ENCODE measurements around the gene HNRNPF.
"Not testable (repeated sequence)": the region's sequence is repeated elsewhere in the genome, so short reads cannot be mapped to it uniquely, and the experiment has no call there.

DNA sequence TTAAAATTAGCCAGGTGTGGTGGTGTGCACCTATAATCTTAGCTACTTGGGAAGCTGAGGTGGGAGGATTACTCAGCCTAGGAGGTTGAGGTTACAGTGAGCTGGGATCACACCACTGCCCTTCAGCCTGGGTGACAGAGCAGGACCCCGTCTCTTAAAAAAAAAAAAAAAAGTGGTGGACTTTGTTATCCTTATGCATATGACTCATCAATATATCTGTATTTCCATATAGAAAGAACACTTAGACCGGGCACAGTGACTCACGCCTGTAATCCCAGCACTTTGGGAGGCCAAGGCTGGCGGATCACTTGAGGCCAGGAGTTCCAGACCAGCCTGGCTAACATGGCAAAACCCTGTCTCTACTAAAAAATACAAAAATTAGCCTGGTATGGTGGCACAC, 13.0 kb upstream of the HNRNPF start:
- TF ChIP-seq, protein P1, sequence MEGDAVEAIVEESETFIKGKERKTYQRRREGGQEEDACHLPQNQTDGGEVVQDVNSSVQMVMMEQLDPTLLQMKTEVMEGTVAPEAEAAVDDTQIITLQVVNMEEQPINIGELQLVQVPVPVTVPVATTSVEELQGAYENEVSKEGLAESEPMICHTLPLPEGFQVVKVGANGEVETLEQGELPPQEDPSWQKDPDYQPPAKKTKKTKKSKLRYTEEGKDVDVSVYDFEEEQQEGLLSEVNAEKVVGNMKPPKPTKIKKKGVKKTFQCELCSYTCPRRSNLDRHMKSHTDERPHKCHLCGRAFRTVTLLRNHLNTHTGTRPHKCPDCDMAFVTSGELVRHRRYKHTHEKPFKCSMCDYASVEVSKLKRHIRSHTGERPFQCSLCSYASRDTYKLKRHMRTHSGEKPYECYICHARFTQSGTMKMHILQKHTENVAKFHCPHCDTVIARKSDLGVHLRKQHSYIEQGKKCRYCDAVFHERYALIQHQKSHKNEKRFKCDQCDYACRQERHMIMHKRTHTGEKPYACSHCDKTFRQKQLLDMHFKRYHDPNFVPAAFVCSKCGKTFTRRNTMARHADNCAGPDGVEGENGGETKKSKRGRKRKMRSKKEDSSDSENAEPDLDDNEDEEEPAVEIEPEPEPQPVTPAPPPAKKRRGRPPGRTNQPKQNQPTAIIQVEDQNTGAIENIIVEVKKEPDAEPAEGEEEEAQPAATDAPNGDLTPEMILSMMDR (IDR thresholded peaks at IDR 0.05) = not testable (repeated sequence)
- TF ChIP-seq POLR2AphosphoS5, POLR2A (IDR thresholded peaks at IDR 0.05): not testable (repeated sequence)

All from gastroesophageal sphincter (tissue), 3 donors.